OCI-LY7 (cell line): ENCODE results near the gene ADGRF3. TPM values are rescaled to one million over a fixed set of nuclear protein-coding genes. Genes with fewer than 3 reads are reported as not detected.

ENCODE experiments used
- BruUV-seq: library from RNA; stranded (reverse); fragments of 400-500 nt; replicated peaks from 2 replicates; lab custom pipeline; 2021; lab: Mats Ljungman, UMichigan
- CTCF ChIA-PET: fragments of 300-600 bp; sonication (Branson Sonifier 250); formaldehyde crosslinking; loops from one replicate; lab custom pipeline; 2022; ENCODE audit warnings: antibody characterized with exemption; ENCODE audit not compliant: unreplicated experiment; lab: Charles Lee
- POLR2A ChIA-PET: fragments of 300-600 bp; sonication (Branson Sonifier 250); formaldehyde crosslinking; loops from one replicate; lab custom pipeline; 2022; ENCODE audit warnings: antibody characterized with exemption; lab: Charles Lee
- DNase-seq: peaks from one replicate; pipeline ENCODE4 v3.0.0-alpha.2; 2015; ENCODE audit warnings: low spot score
- H2AFZ ChIP-seq: fragments of 200-600 bp; sonication (generic), shearing (Covaris generic); 2 replicates; pipeline ENCODE4 v1.6.1; 2014; ENCODE audit warnings: mild to moderate bottlenecking, antibody characterized with exemption, low read length, moderate library complexity
- H3K27ac ChIP-seq: fragments of 200-600 bp; sonication (generic); 2 replicates; pipeline ENCODE4 v1.5.1; 2014; ENCODE audit warnings: mixed run types, low read depth, mild to moderate bottlenecking, moderate library complexity, low read length, inconsistent platforms; ENCODE audit not compliant: poor library complexity, severe bottlenecking
- H3K36me3 ChIP-seq: fragments of 200-600 bp; sonication (generic); 2 replicates; pipeline ENCODE4 v1.6.1; 2014; ENCODE audit warnings: mild to moderate bottlenecking, antibody characterized with exemption, low read length, moderate library complexity, mixed read lengths; ENCODE audit not compliant: insufficient read depth
- H3K4me1 ChIP-seq: fragments of 200-600 bp; sonication (generic); 2 replicates; pipeline ENCODE4 v1.5.1; 2014; ENCODE audit warnings: mild to moderate bottlenecking, low read length; ENCODE audit not compliant: insufficient read depth, poor library complexity, severe bottlenecking
- H3K4me2 ChIP-seq: fragments of 200-600 bp; sonication (generic); 2 replicates; pipeline ENCODE4 v1.6.1; 2014; ENCODE audit warnings: mild to moderate bottlenecking, low read length
- H3K4me3 ChIP-seq: fragments of 200-600 bp; sonication (generic); 2 replicates; pipeline ENCODE4 v1.5.1; 2014; ENCODE audit warnings: mild to moderate bottlenecking, low read depth, low read length; ENCODE audit not compliant: poor library complexity, severe bottlenecking
- H3K79me2 ChIP-seq: fragments of 200-600 bp; sonication (generic); 2 replicates; pipeline ENCODE4 v1.6.1; 2016; ENCODE audit warnings: low read depth, mild to moderate bottlenecking, low read length, moderate library complexity, mixed read lengths; ENCODE audit not compliant: insufficient read depth
- H3K9me2 ChIP-seq: fragments of 200-600 bp; sonication (generic); 2 replicates; pipeline ENCODE4 v1.6.1; 2016; ENCODE audit warnings: mild to moderate bottlenecking, low read length, mixed read lengths; ENCODE audit not compliant: insufficient read depth
- H3K9me3 ChIP-seq: fragments of 200-600 bp; sonication (generic); 2 replicates; pipeline ENCODE4 v1.6.1; 2014; ENCODE audit warnings: mild to moderate bottlenecking, mixed run types, low read length, mixed read lengths
- H4K20me1 ChIP-seq: fragments of 200-600 bp; sonication (generic); 2 replicates; pipeline ENCODE4 v1.6.1; 2014; ENCODE audit warnings: mild to moderate bottlenecking, antibody characterized with exemption, low read length, moderate library complexity, mixed read lengths; ENCODE audit not compliant: insufficient read depth
- CTCF ChIP-seq: fragments of 200-600 bp; sonication (generic); conservative IDR thresholded peaks from 2 replicates; pipeline ENCODE4 v1.5.1; 2014; ENCODE audit warnings: mild to moderate bottlenecking, antibody characterized with exemption, low read length, moderate library complexity, mixed read lengths
- EZH2phosphoT487 ChIP-seq: fragments of 200-600 bp; sonication (generic); IDR thresholded peaks from 2 replicates; pipeline ENCODE4 v1.6.1; 2018; ENCODE audit warnings: low read depth, borderline replicate concordance, mild to moderate bottlenecking, mixed run types, antibody characterized with exemption, low read length, moderate library complexity, mixed read lengths
- intact Hi-C: fragments of 100-400 bp; cut with micrococcal nuclease; formaldehyde crosslinking; loops from one replicate; pipeline ENCODE4 v1.10.0; 2022; ENCODE audit not compliant: unreplicated experiment
- total RNA-seq, 2 experiments: library from RNA; depleted of rRNA in 1 of 2; stranded (reverse); fragments of >200 nt in 1 of 2; shearing (Covaris generic) in 1 of 2; gene quantifications; 2 replicates each; pipeline ENCODE4 v1.2.3, GENCODE V29; 2014 to 2022

ADGRF3 gene
- total RNA-seq, 2 experiments from 2014 or later: 3.8 to 4.7 TPM

DNA sequence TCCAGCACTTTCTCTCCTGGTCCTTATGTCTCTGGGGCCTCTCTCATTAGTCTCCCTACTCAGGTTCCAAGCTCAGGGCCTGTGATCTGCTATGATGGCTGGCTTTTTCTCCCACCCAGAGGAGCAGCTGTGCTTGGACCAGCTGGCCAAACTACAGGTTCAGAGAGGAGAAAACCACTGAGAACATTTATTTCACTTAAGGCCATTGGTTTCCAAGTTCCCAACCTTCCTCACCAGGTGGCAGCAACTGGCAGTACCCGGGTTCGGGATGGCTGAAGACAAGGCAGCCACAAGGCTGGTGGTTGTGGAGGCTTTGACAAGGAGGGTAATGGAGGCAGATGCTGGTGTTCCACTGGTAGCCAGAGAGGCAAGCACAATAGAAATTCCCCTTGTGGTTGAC lies 30.5 kb downstream of the ADGRF3 start:
- H3K27ac ChIP-seq: no peak overlapping the region
- no peak overlapping the region for H3K4me2 ChIP-seq
- no peak overlapping the region for H2AFZ ChIP-seq
- no peaks in the 10 kb centered on the region for H3K79me2 ChIP-seq
- no peaks in the 10 kb centered on the region for H4K20me1 ChIP-seq
- no peaks in the 10 kb centered on the region for H3K36me3 ChIP-seq
- no peaks in the 10 kb centered on the region for H3K9me2 ChIP-seq
- intact Hi-C loops: no loop called here
- no peaks in the 10 kb centered on the region for H3K4me1 ChIP-seq
- no peaks in the 10 kb centered on the region for H3K9me3 ChIP-seq
- no TSS peak for BruUV-seq
- POLR2A ChIA-PET: no interaction called here
- no peak overlapping the region for H3K4me3 ChIP-seq
- peak; percentile 60 for TF ChIP-seq CTCF
- TF ChIP-seq EZH2phosphoT487: no peak
- DNase-seq: peak; percentile 30
- CTCF ChIA-PET: no interaction called here

- Histone ChIP-seq H3K4me2 (no peak overlapping the region), H3K4me1 (no peaks in the 10 kb centered on the region), H3K36me3 (no peaks in the 10 kb centered on the region), H3K9me3 (no peaks in the 10 kb centered on the region), H4K20me1 (no peaks in the 10 kb centered on the region), H2AFZ (no peak overlapping the region), H3K79me2 (no peaks in the 10 kb centered on the region), H3K4me3 (no peak overlapping the region), H3K27ac (no peak overlapping the region), H3K9me2 (no peaks in the 10 kb centered on the region)
- ChIA-PET POLR2A (no interaction called here), CTCF (no interaction called here)
- intact Hi-C loops: no loop called here
- DNase-seq: no peak
- no peak for TF ChIP-seq EZH2phosphoT487
- TF ChIP-seq CTCF: no peak
- no TSS peak for BruUV-seq
Observed at GRCh38 chr2:26314243-26314642, 32.3 kb downstream of the ADGRF3 start.

DNA sequence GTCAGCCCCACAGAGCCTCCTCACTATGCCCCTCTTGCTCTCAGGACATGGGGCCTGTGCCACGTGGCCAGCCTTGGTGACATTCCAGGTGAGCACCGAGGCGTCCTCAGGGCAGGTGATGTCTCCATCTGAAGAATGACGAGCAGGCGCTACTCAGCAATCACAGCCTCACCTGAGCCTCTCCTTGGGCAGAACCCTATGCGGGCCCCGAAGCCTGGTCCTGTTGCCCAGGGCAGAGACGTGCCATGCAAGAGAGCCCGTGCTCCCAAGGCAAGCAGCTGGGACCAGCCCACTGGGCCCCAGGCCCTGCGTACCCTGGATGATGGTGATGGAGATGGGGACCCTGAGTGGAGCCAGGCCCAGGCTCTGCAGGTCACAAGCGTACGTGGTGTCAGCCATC lies 33.1 kb downstream of the ADGRF3 start:
- intact Hi-C loops: no loop called here
- Histone ChIP-seq H3K27ac (no peak overlapping the region), H3K36me3 (no peaks in the 10 kb centered on the region), H3K4me3 (no peak overlapping the region), H3K9me3 (no peaks in the 10 kb centered on the region), H2AFZ (no peak overlapping the region), H3K4me1 (no peaks in the 10 kb centered on the region), H4K20me1 (no peaks in the 10 kb centered on the region), H3K4me2 (no peak overlapping the region), H3K79me2 (no peaks in the 10 kb centered on the region), H3K9me2 (no peaks in the 10 kb centered on the region)
- no peak for TF ChIP-seq CTCF
- TF ChIP-seq EZH2phosphoT487: no peak
- BruUV-seq: no TSS peak
- DNase-seq: no peak
- ChIA-PET CTCF (no interaction called here), POLR2A (no interaction called here)
